Small intestine (tissue), 7 donors: ENCODE measurements around the gene RASA1. TPM values are rescaled to one million over a fixed set of nuclear protein-coding genes. Genes with fewer than 3 reads are reported as not detected.
A peak's percentile ranks its signal among the peaks of the same experiment; 100 is the strongest.

Source experiments
- DNase-seq, 2 donors: peaks; one replicate each; pipeline versions ENCODE4 v3.0.0 to v3.0.0-alpha.2; 2013
- FAIRE-seq: peaks from 2 replicates; lab custom pipeline; 2012; peaks lifted over from hg19 to GRCh38; lab: Jason Lieb, UNC
- H3K27ac ChIP-seq, 3 donors: one replicate each; pipeline ENCODE4 v1.5.1; 2013; ENCODE audit warnings: low read length in 2 of 3, mild to moderate bottlenecking in 2 of 3, control low read depth in 1 of 3, inconsistent platforms in 1 of 3, low read depth in 1 of 3, moderate library complexity in 1 of 3
- H3K27me3 ChIP-seq, 3 donors: one replicate each; pipeline ENCODE4 v1.6.1; 2013; ENCODE audit warnings: low read length in 3 of 3, inconsistent platforms in 1 of 3; ENCODE audit not compliant: control insufficient read depth in 3 of 3, insufficient read depth in 3 of 3
- H3K36me3 ChIP-seq, 3 donors: one replicate each; pipeline ENCODE4 v1.6.1; 2013; ENCODE audit warnings: low read length in 3 of 3, inconsistent platforms in 1 of 3, low read depth in 1 of 3, mild to moderate bottlenecking in 1 of 3, moderate library complexity in 1 of 3; ENCODE audit not compliant: control insufficient read depth in 3 of 3, insufficient read depth in 2 of 3
- H3K4me1 ChIP-seq, 3 donors: one replicate each; pipeline ENCODE4 v1.6.1; 2013; ENCODE audit warnings: low read length in 2 of 3, inconsistent platforms in 1 of 3, low read depth in 1 of 3, mild to moderate bottlenecking in 1 of 3, moderate library complexity in 1 of 3; ENCODE audit not compliant: control insufficient read depth in 3 of 3, insufficient read depth in 2 of 3
- H3K4me3 ChIP-seq, 3 donors: one replicate each; pipeline ENCODE4 v1.5.1; 2013; ENCODE audit warnings: low read length in 3 of 3, control low read depth in 1 of 3, inconsistent platforms in 1 of 3, low read depth in 1 of 3, mild to moderate bottlenecking in 1 of 3, moderate library complexity in 1 of 3
- H3K9me3 ChIP-seq, 2 donors: one replicate each; pipeline ENCODE4 v1.6.1; 2013; ENCODE audit warnings: low read depth in 1 of 2, low read length in 1 of 2; ENCODE audit not compliant: control insufficient read depth in 2 of 2, insufficient read depth in 1 of 2
- WGBS, 3 donors: extraction: QIAGEN DNeasy Blood & Tissue Kit; methylation state at CpG; one replicate each; pipeline ENCODE4 v1.1.7; 2013; 5-methylcytosine and 5-hydroxymethylcytosine counted together
- polyA plus RNA-seq, 4 donors: library from polyadenylated mRNA; stranded (reverse) in 3 of 4; unstranded in 1 of 4; fragments of 200-250 nt in 3 of 4; fragments of 120-200 nt in 1 of 4; gene quantifications; one replicate each; pipeline versions ENCODE4 v1.2.1 to v1.2.3, GENCODE V29; 2013
- donor health status: healthy with polysubstance abuse.
- donor health status: control.
- donor health status: control.
- donor health status: Bipolar disorder and iron deficiency.
- donor health status: healthy.

RASA1 gene
- polyA plus RNA-seq, 4 donors: 9.5 to 30.5 (median 13.7) TPM

GRCh38 chr5:87245451-87245850 is 22.2 kb upstream of the RASA1 start:
- no peaks in the 10 kb centered on the region for H3K27me3 ChIP-seq
- FAIRE-seq (no peak), DNase-seq (no peak)
- 71 to 81% (median 72%) methylated on average over 2 of the region's 2 CpGs for WGBS, 3 donors
- no peaks in the 10 kb centered on the region for H3K4me1 ChIP-seq
- no peaks in the 10 kb centered on the region for H3K9me3 ChIP-seq
- no peaks in the 10 kb centered on the region for H3K36me3 ChIP-seq
- no peak overlapping the region for H3K4me3 ChIP-seq
- H3K27ac ChIP-seq: no peak overlapping the region

GRCh38 chr5:87246061-87246460 is 21.6 kb upstream of the RASA1 start:
- no peak overlapping the region for H3K4me3 ChIP-seq
- FAIRE-seq: no peak
- DNase-seq: no peak
- no peak overlapping the region for H3K27ac ChIP-seq
- H3K27me3 ChIP-seq: no peaks in the 10 kb centered on the region
- H3K9me3 ChIP-seq: no peaks in the 10 kb centered on the region
- H3K4me1 ChIP-seq: no peaks in the 10 kb centered on the region
- H3K36me3 ChIP-seq: no peaks in the 10 kb centered on the region

- no peak overlapping the region for H3K4me3 ChIP-seq
These were observed 15.4 kb upstream of the RASA1 start for GRCh38 chr5:87252283-87252605.

GRCh38 chr5:87254035-87254434 is 13.6 kb upstream of the RASA1 start:
- no peak overlapping the region for H3K4me3 ChIP-seq
- no peaks in the 10 kb centered on the region for H3K4me1 ChIP-seq
- H3K27me3 ChIP-seq: no peaks in the 10 kb centered on the region
- WGBS, 3 donors: 77 to 84% (median 84%) methylated on average over 2 of the region's 2 CpGs
- no peaks in the 10 kb centered on the region for H3K36me3 ChIP-seq
- DNase-seq (no peak), FAIRE-seq (no peak)
- H3K27ac ChIP-seq: no peak overlapping the region
- peaks cover 0 to 2% of the 10 kb centered on the region in 2 donors for H3K9me3 ChIP-seq

More at GRCh38 chr5:87252283-87252605, 15.4 kb upstream of the RASA1 start:
- Histone ChIP-seq H3K9me3 (peaks cover 0 to 2% of the 10 kb centered on the region in 2 donors), H3K36me3 (no peaks in the 10 kb centered on the region), H3K27ac (no peak overlapping the region), H3K27me3 (no peaks in the 10 kb centered on the region), H3K4me1 (no peaks in the 10 kb centered on the region)
- DNase-seq: no peak
- FAIRE-seq: no peak
- WGBS, 3 donors: 95 to 98% (median 97%) methylated on average over 16 of the region's 16 CpGs

GRCh38 chr5:87258507-87258906 is 9.2 kb upstream of the RASA1 start:
- DNase-seq: no peak
- FAIRE-seq: peak; percentile 51
- no peaks in the 10 kb centered on the region for H3K36me3 ChIP-seq
- H3K4me1 ChIP-seq: no peaks in the 10 kb centered on the region
- no peak overlapping the region for H3K4me3 ChIP-seq
- WGBS, 3 donors: 72 to 88% (median 85%) methylated on average over 1 of the region's 1 CpG
- peaks cover 0 to 4% of the 10 kb centered on the region in 2 donors for H3K9me3 ChIP-seq
- H3K27me3 ChIP-seq: no peaks in the 10 kb centered on the region
- no peak overlapping the region for H3K27ac ChIP-seq

GRCh38 chr5:87260604-87261192 is 7.0 kb upstream of the RASA1 start:
- Histone ChIP-seq H3K9me3 (peaks cover 0 to 4% of the 10 kb centered on the region in 2 donors), H3K27me3 (no peaks in the 10 kb centered on the region), H3K36me3 (no peaks in the 10 kb centered on the region), H3K27ac (peak overlapping the region in 1 of 3 donors; percentile 1), H3K4me1 (no peaks in the 10 kb centered on the region), H3K4me3 (no peak overlapping the region)
- 22 to 50% (median 48%) methylated on average over 4 of the region's 4 CpGs for WGBS, 3 donors
- DNase-seq (peak; percentile 50 to 61), FAIRE-seq (no peak)

GRCh38 chr5:87263498-87263897 is 4.2 kb upstream of the RASA1 start:
- Histone ChIP-seq H3K4me1 (peaks cover 0 to 3% (median 0%) of the 10 kb centered on the region in 3 donors), H3K36me3 (no peaks in the 10 kb centered on the region), H3K4me3 (no peak overlapping the region), H3K27ac (no peak overlapping the region), H3K27me3 (no peaks in the 10 kb centered on the region), H3K9me3 (peaks cover 0 to 4% of the 10 kb centered on the region in 2 donors)
- DNase-seq: no peak
- 84 to 94% (median 93%) methylated on average over 3 of the region's 3 CpGs for WGBS, 3 donors
- no peak for FAIRE-seq

GRCh38 chr5:87266914-87267573 is 639 bp upstream of the RASA1 start:
- peak overlapping the region; percentile 83 to 98 (median 91) for H3K27ac ChIP-seq
- H3K4me1 ChIP-seq: peaks cover 0 to 5% (median 3%) of the 10 kb centered on the region in 3 donors
- no peaks in the 10 kb centered on the region for H3K27me3 ChIP-seq
- peak overlapping the region; percentile 73 to 96 (median 91) for H3K4me3 ChIP-seq
- FAIRE-seq: no peak
- DNase-seq: no peak
- H3K9me3 ChIP-seq: no peaks in the 10 kb centered on the region
- H3K36me3 ChIP-seq: peaks cover 0 to 10% (median 0%) of the 10 kb centered on the region in 3 donors
- WGBS, 3 donors: 2 to 6% (median 6%) methylated on average over 14 of the region's 14 CpGs
